SK-N-SH (cell line): ENCODE results near the gene ITGB8. TPM values are rescaled to one million over a fixed set of nuclear protein-coding genes. Genes with fewer than 3 reads are reported as not detected.

Source experiments
- CTCF ChIA-PET: fragments of 300-600, 350-600 bp; formaldehyde crosslinking; extraction: SDS; loops from one replicate; lab custom pipeline; 2021; lab: Yijun Ruan, JAX
- POLR2A ChIA-PET: fragments of 350-600 bp; sonication (Branson Sonifier 250); formaldehyde crosslinking; extraction: SDS; loops from one replicate; lab custom pipeline; 2020; ENCODE audit warnings: antibody characterized with exemption, inconsistent platforms; lab: Yijun Ruan, JAX
- DNase-seq: peaks from one replicate; pipeline ENCODE4 v3.0.0; 2012
- H2AFZ ChIP-seq: fragments of 200-600 bp; sonication (generic); 2 replicates; pipeline ENCODE4 v1.8.1; 2016; ENCODE audit warnings: antibody characterized with exemption, mild to moderate bottlenecking, low read depth
- H3F3A ChIP-seq: fragments of 200-600 bp; sonication (generic); replicated peaks from 2 replicates; pipeline ENCODE3; 2016; ENCODE audit warnings: antibody characterized with exemption, mild to moderate bottlenecking; ENCODE audit not compliant: insufficient read depth
- H3K27ac ChIP-seq, 2 experiments: fragments of 200-500 bp in 1 of 2; fragments of 200-600 bp in 1 of 2; sonication (Bioruptor generic) in 1 of 2; sonication (generic), shearing (Covaris generic) in 1 of 2; 2 replicates each; pipeline versions ENCODE4 v1.5.1 to v1.6.1; 2014 to 2016; ENCODE audit warnings: low read depth in 2 of 2, inconsistent platforms in 1 of 2, low read length in 1 of 2, mild to moderate bottlenecking in 1 of 2, mixed read lengths in 1 of 2
- H3K27me3 ChIP-seq: fragments of 200-600 bp; sonication (generic), shearing (Covaris generic); 2 replicates; pipeline ENCODE4 v1.6.1; 2016; ENCODE audit warnings: mixed run types; ENCODE audit not compliant: insufficient read depth
- H3K36me3 ChIP-seq, 2 experiments: fragments of 200-500 bp in 1 of 2; fragments of 200-600 bp in 1 of 2; sonication (Bioruptor generic) in 1 of 2; sonication (generic) in 1 of 2; replicated peaks in 1 of 2; 2 replicates each; pipeline versions ENCODE3 to v1.5.1; 2014 to 2016; ENCODE audit warnings: low read length in 1 of 2, mild to moderate bottlenecking in 1 of 2; ENCODE audit not compliant: insufficient read depth in 2 of 2, control insufficient read depth in 1 of 2
- H3K4me1 ChIP-seq, 2 experiments: fragments of 200-500 bp in 1 of 2; fragments of 200-600 bp in 1 of 2; sonication (Bioruptor generic) in 1 of 2; sonication (generic), shearing (Covaris generic) in 1 of 2; 2 replicates each; pipeline versions ENCODE4 v1.5.1 to v1.6.1; 2014 to 2016; ENCODE audit warnings: low read depth in 1 of 2, low read length in 1 of 2, mixed run types in 1 of 2; ENCODE audit not compliant: insufficient read depth in 2 of 2, control insufficient read depth in 1 of 2
- H3K4me2 ChIP-seq: fragments of 200-600 bp; sonication (generic), shearing (Covaris generic); 2 replicates; pipeline ENCODE4 v1.6.1; 2017; ENCODE audit warnings: mixed run types
- H3K4me3 ChIP-seq, 2 experiments: fragments of 200-500 bp in 1 of 2; fragments of 200-600 bp in 1 of 2; sonication (Bioruptor generic) in 1 of 2; sonication (generic), shearing (Covaris generic) in 1 of 2; 2 replicates each; pipeline versions ENCODE4 v1.5.1 to v1.8.1; 2014 to 2016; ENCODE audit warnings: low read depth in 2 of 2, inconsistent platforms in 1 of 2, low read length in 1 of 2, mild to moderate bottlenecking in 1 of 2, mixed read lengths in 1 of 2, moderate library complexity in 1 of 2
- H3K79me2 ChIP-seq: fragments of 200-600 bp; sonication (generic); 2 replicates; pipeline ENCODE4 v1.8.1; 2017; ENCODE audit warnings: mild to moderate bottlenecking; ENCODE audit not compliant: insufficient read depth
- H3K9ac ChIP-seq: fragments of 200-600 bp; sonication (generic); 2 replicates; pipeline ENCODE4 v1.6.1; 2017; ENCODE audit warnings: mixed run types
- H3K9me2 ChIP-seq: fragments of 200-600 bp; sonication (generic); 2 replicates; pipeline ENCODE4 v1.6.1; 2017; ENCODE audit warnings: mixed run types
- H3K9me3 ChIP-seq: fragments of 200-600 bp; sonication (generic); 2 replicates; pipeline ENCODE4 v1.6.1; 2017; ENCODE audit warnings: mixed run types, mild to moderate bottlenecking, moderate library complexity
- H4K20me1 ChIP-seq: fragments of 200-600 bp; sonication (generic); 2 replicates; pipeline ENCODE4 v1.6.1; 2017; ENCODE audit warnings: mild to moderate bottlenecking, mixed run types; ENCODE audit not compliant: insufficient read depth
- EP300 ChIP-seq, 2 experiments: IDR thresholded peaks; 2 replicates each; pipeline versions ENCODE4 v1.4.0 to v1.6.1; 2012; ENCODE audit warnings: borderline replicate concordance in 1 of 2, low read depth in 1 of 2, low read length in 1 of 2
- FOSL2 ChIP-seq: IDR thresholded peaks from 2 replicates; pipeline ENCODE4 v1.4.0; 2012; ENCODE audit warnings: low read depth, mild to moderate bottlenecking, moderate library complexity, borderline replicate concordance
- GABPA ChIP-seq: IDR thresholded peaks from 2 replicates; pipeline ENCODE4 v1.4.0; 2012; ENCODE audit warnings: low read depth, mild to moderate bottlenecking
- JUND ChIP-seq: IDR thresholded peaks from 2 replicates; pipeline ENCODE4 v1.4.0; 2012
- MEF2A ChIP-seq: IDR thresholded peaks from 2 replicates; pipeline ENCODE4 v1.4.0; 2012; ENCODE audit warnings: low read depth, borderline replicate concordance
- NFIC ChIP-seq: IDR thresholded peaks from 2 replicates; pipeline ENCODE4 v1.4.0; 2012; ENCODE audit warnings: borderline replicate concordance
- PBX3 ChIP-seq: IDR thresholded peaks from 2 replicates; pipeline ENCODE4; 2012
- RXRA ChIP-seq: IDR thresholded peaks from 2 replicates; pipeline ENCODE4 v1.4.0; 2012; ENCODE audit warnings: low read depth, mild to moderate bottlenecking, borderline replicate concordance
- TCF12 ChIP-seq: IDR thresholded peaks from 2 replicates; pipeline ENCODE4 v1.4.0; 2012
- YY1 ChIP-seq: IDR thresholded peaks from 2 replicates; pipeline ENCODE4 v1.4.0; 2012; ENCODE audit warnings: low read depth, mild to moderate bottlenecking
- WGBS: methylation state at CpG from one replicate; pipeline ENCODE4 v1.1.6; 2017; ENCODE audit warnings: low lambda C conversion rate; 5-methylcytosine and 5-hydroxymethylcytosine counted together
- polyA plus RNA-seq, 3 experiments: library from polyadenylated mRNA; depleted of rRNA; stranded (reverse); fragments of >200 nt; gene quantifications; 2 replicates each; pipeline ENCODE4 v1.2.3, GENCODE V29; 2012
- TF ChIP-seq, protein P1 (sequence below): IDR thresholded peaks from 2 replicates; pipeline ENCODE4 v1.6.1; 2012; ENCODE audit warnings: mild to moderate bottlenecking, low read depth, low read length, moderate library complexity

Gene ITGB8
- polyA plus RNA-seq, 1 of the 3 experiments (the other 2 are of a cell fraction), result 0.62 TPM

- TF ChIP-seq, protein P1, sequence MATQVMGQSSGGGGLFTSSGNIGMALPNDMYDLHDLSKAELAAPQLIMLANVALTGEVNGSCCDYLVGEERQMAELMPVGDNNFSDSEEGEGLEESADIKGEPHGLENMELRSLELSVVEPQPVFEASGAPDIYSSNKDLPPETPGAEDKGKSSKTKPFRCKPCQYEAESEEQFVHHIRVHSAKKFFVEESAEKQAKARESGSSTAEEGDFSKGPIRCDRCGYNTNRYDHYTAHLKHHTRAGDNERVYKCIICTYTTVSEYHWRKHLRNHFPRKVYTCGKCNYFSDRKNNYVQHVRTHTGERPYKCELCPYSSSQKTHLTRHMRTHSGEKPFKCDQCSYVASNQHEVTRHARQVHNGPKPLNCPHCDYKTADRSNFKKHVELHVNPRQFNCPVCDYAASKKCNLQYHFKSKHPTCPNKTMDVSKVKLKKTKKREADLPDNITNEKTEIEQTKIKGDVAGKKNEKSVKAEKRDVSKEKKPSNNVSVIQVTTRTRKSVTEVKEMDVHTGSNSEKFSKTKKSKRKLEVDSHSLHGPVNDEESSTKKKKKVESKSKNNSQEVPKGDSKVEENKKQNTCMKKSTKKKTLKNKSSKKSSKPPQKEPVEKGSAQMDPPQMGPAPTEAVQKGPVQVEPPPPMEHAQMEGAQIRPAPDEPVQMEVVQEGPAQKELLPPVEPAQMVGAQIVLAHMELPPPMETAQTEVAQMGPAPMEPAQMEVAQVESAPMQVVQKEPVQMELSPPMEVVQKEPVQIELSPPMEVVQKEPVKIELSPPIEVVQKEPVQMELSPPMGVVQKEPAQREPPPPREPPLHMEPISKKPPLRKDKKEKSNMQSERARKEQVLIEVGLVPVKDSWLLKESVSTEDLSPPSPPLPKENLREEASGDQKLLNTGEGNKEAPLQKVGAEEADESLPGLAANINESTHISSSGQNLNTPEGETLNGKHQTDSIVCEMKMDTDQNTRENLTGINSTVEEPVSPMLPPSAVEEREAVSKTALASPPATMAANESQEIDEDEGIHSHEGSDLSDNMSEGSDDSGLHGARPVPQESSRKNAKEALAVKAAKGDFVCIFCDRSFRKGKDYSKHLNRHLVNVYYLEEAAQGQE, result no peak
- TF ChIP-seq FOSL2, result peak; percentile 33; the same call in 1 of the 2 replicates
- TF ChIP-seq RXRA, result no peak
- TF ChIP-seq NFIC, result 0 out of 2 replicates have a peak, but pooled peaks have one; percentile 19
These were observed 21.2 kb downstream of the ITGB8 start (continued) for GRCh38 chr7:20351901-20352300.

DNA sequence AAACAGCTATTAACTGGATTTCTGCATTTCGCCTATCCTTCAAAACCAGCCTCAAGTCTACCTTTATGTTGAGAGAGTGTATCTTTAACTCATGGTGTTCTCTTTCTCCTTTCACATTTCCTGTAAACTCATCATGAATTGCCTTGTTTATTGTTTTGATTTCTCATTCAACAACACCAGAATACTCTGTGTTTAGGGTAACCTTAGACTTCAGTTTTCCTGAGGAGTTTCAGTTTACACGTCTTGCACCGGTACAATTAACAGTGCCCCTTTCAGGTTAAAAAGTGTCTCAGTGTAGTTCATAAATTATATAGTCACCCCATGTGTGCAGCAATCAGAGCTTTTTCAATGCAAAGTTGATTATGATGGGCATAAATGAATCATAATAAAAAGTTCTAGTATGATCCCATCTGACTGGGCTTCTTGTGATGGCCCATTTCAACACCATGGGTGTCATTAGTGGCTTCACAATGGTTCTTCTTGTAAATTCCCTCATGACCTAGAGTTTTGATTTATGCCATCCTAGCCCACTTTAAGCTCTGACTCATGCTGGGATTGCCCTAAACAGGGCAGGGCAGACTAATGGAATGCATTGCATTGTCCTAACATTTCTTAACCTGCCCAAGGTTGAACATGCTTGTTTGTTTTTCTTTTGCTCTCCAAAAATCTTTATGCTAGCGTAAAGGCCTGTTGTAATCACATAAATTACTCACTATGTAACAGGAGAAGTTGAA, 22.0 kb downstream of the ITGB8 start:
- CTCF ChIA-PET, result interaction anchor here (2.0 kb wide), 1 partner anchor 246 kb away, joined by 5 read pairs; no protein-coding TSS in a partner anchor
- no peak overlapping the region; the same call in 1 of the 2 replicates for H3K9ac ChIP-seq

More for the DNA sequence above, 22.0 kb downstream of the ITGB8 start:
- H3K4me1 ChIP-seq, result peaks cover 7 to 22% of the 10 kb centered on the region in 2 experiments; a peak in 2 of 4 replicates
- no peaks in the 10 kb centered on the region for H4K20me1 ChIP-seq
- no peaks in the 10 kb centered on the region; the same call in 1 of the 2 replicates for H3K9me2 ChIP-seq
- peaks cover 4% of the 10 kb centered on the region for H3F3A ChIP-seq
- H3K27me3 ChIP-seq, result no peaks in the 10 kb centered on the region
- DNase-seq, result no peak
- no peak overlapping the region for H3K4me2 ChIP-seq
- no peak overlapping the region for H3K4me3 ChIP-seq
- peak overlapping the region in 1 of 2 experiments; percentile 40; a peak in 2 of 4 replicates for H3K27ac ChIP-seq
- H3K9me3 ChIP-seq, result no peaks in the 10 kb centered on the region
- POLR2A ChIA-PET, result no interaction called here
- 82% methylated on average over 4 of the region's 4 CpGs for WGBS
- no peak overlapping the region for H2AFZ ChIP-seq
- no peaks in the 10 kb centered on the region for H3K79me2 ChIP-seq
- H3K36me3 ChIP-seq, result no peaks in the 10 kb centered on the region
- TF ChIP-seq RXRA (no peak), EP300 (IDR thresholded peaks at IDR 0.05; ENCODE audit: borderline replicate concordance in 1 of 2, low read depth in 1 of 2, low read length in 1 of 2) (no peak), MEF2A (no peak), PBX3 (peak; percentile 75), GABPA (no peak), FOSL2 (peak; percentile 30; the same call in 1 of the 2 replicates), YY1 (no peak), JUND (peak; percentile 59; the same call in 1 of the 2 replicates), TCF12 (peak; percentile 17; the same call in 1 of the 2 replicates)
